Femur (tissue), 1 donor: ENCODE results near the gene APOA4.
"Not testable (repeated sequence)": the region's sequence is repeated elsewhere in the genome, so short reads cannot be mapped to it uniquely, and the experiment has no call there.

Source experiments
- DNase-seq: peaks from one replicate; pipeline ENCODE4 v3.0.0-alpha.2; 2017

Gene APOA4

DNA sequence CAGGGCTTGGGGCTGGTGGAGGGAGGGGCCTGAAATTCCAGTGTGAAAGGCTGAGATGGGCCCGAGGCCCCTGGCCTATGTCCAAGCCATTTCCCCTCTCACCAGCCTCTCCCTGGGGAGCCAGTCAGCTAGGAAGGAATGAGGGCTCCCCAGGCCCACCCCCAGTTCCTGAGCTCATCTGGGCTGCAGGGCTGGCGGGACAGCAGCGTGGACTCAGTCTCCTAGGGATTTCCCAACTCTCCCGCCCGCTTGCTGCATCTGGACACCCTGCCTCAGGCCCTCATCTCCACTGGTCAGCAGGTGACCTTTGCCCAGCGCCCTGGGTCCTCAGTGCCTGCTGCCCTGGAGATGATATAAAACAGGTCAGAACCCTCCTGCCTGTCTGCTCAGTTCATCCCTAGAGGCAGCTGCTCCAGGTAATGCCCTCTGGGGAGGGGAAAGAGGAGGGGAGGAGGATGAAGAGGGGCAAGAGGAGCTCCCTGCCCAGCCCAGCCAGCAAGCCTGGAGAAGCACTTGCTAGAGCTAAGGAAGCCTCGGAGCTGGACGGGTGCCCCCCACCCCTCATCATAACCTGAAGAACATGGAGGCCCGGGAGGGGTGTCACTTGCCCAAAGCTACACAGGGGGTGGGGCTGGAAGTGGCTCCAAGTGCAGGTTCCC lies 6.5 kb upstream of the APOA4 start, which contains the start of gene APOC3:
Gene APOC3 (plus strand): TSS at position 383 of the 659 bp plus-strand sequence. CDS start 676 bp downstream, outside the sequence.
- DNase-seq = no peak

DNA sequence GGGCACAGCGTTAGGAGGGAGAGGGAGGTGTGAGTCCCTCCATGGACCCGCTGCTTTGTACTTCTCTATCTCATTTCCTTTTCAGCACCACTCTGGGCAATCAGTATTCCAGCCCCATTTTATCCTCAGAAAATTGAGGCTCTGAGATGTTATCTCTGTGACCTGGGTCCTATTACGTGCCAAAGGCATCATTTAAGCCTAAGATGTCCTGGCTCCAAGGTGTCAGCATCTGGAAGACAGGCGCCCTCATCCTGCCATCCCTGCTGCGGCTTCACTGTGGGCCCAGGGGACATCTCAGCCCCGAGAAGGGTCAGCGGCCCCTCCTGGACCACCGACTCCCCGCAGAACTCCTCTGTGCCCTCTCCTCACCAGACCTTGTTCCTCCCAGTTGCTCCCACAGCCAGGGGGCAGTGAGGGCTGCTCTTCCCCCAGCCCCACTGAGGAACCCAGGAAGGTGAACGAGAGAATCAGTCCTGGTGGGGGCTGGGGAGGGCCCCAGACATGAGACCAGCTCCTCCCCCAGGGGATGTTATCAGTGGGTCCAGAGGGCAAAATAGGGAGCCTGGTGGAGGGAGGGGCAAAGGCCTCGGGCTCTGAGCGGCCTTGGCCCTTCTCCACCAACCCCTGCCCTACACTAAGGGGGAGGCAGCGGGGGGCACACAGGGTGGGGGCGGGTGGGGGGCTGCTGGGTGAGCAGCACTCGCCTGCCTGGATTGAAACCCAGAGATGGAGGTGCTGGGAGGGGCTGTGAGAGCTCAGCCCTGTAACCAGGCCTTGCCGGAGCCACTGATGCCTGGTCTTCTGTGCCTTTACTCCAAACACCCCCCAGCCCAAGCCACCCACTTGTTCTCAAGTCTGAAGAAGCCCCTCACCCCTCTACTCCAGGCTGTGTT lies 5.8 kb upstream of the APOA4 start:
- DNase-seq = no peak

DNA sequence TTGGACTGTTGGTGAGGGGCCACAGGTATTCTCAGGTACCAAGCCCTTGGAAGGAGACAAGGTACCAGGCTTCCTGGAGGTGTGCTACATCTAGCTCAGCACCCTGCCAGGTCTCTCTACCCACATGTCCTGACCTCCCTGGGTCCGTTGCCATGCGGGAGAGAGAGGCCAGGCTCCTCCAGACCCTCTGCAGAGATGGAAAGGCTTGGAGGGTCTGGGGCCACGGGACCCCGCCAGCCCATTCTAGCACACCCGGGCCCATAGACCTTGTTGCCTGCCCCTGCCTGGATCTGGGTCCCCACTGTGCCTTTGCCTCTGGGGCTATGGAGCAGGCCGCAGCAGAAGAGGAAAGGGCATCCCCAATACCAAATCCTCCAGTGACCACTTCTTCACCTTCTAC lies 4.4 kb upstream of the APOA4 start:
- no peak for DNase-seq

DNA sequence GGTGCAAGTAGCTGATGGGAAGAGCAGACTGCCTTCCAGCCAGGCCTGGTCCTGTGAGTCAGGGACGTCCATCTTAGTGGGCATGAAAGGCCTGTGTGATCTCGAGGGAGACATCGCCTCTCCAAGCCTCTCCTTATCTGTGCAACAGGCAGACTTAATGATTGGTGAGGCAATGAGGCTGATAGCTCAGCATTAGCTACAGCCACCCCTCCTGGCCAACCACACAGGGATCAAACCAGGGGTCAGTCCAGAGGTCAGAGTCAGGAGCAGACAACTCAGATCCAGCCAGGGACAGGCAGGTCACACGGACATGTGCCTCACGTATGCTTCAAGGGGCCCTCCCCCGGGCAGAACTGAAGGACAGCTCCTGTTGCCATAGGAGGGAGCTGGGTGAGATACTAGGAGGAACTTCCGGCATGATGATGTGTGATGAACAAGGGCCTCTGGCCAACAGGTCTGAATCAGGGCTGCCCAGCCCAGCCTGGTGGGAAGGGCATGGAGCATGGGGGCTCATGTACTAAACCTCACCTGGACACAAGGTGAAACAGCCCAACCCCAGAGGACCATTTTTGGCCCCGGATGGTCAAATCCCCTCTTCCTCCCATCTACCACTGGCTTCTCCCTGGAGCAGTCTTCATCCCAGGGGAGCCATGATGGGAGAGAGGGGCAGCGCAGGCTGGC lies 3.8 kb upstream of the APOA4 start:
- DNase-seq = no peak

DNA sequence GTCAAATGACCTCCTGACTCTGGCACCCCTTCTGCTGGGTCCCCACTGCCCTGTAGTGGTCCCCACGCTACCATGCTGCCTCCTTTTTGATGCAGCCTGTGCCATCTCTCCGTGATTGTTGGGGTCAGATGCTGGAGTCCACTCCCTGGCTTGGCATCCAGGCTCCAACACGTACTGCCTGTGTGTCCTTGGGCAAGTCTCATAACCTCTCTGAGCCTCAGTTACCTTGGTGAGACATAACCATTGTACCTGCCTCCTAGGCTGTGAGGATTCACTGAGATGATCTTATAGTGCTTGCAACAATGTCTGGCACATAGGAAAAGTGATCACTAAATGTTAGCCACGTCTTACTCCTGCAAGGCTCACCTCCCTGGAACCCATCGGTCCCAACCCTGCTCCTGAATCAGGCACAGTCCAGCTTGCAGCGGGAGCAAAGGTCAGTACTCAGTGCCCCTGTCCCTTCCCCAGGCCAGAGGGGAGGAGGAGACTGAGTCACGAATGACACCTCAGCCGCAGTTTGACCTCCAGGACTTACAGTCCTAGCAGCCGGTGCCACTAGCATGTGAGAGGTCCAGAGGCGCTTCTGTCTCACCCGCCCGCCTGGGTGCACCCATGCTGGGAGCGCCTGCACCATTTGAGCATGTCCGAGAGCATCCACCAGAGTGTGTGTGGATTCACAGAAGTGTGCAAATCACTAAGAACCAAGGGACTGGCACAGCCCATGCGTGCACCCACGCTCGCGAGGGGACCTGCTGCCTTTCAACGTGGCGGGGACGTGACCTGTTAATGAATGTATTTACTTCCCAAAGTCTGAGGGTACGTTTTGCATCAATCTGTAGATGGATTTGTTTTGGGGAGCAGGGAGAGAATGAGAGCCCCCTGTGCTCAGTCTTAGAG lies 3.0 kb upstream of the APOA4 start:
- no peak for DNase-seq

DNA sequence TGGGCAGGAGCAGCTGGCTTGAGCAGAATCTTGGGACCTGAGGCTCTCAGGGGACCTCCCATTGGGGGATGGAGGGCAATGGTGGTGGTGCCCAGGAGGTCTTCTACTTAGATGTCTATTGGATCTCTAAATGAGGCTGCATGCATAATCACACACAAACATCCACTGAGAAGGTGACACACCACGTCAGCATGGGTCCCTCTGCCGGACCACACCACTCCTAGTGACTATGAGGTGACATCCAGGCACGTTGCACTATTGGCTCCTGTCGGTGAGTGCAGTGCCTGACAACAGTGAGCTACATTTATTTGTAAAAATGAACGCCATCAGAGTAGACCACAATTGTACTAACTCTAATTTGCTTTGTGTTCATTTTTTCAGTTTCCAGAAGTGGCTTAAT lies 2.3 kb upstream of the APOA4 start:
- no peak for DNase-seq

DNA sequence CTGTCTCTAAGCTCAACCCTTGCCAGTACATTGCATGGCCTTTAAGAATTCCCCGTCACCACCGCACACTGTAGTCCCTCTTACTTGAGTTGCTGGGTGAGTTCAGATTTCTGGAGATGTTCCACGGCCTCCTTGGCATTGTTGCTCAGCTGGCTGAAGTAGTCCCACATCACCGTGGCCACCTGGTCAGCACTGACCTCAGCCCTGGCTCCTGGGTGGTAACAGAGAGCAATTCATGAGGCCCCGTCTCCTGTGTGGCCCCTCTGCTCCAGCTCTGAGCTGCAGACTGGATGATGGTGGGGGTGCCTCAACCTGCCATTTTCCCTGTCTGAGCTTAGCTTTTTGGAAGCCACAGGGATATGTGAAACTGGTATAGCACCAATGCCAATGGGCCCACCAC lies 529 bp downstream of the APOA4 start:
- DNase-seq = no peak

DNA sequence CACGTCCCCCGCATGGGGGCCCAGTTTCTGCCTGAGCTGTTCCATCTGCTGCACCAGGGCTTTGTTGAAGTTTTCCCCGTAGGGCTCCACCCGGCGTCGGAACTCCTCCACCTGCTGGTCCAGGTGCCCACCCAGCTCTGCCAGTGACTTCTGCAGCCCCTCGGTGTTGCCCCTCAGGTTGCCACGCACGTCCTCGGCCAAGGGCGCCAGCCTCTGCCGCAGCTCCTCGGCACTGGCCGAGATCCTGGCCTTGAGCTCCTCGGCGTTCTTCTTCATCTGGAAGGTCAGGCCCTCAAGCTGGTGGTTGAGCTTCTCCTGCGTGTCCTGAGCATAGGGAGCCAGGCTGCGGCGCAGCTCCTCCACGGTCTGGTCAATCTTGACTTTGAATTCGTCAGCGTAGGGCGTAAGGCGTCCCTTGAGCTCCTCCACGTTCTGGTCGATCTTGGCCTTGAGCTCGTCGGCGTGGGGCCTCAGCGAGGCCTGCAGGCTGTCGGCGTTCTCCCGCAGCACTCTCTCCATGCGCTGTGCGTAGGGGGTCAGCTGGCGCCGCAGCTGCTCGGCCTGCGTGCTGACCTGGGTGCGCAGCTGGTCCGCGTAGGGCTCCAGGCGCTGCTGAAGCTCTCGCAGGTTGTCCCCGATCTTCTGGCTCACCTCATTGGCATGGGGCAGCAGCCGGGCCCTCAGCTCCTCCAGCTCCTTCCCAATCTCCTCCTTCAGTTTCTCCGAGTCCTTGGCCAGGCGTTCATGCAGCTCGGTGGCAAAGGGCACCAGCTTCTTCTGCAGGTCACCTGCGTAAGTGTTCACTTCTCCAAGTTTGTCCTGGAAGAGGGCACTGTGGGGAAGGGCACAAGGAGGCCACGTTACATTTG lies 1.8 kb downstream of the APOA4 start:
- no peak for DNase-seq

DNA sequence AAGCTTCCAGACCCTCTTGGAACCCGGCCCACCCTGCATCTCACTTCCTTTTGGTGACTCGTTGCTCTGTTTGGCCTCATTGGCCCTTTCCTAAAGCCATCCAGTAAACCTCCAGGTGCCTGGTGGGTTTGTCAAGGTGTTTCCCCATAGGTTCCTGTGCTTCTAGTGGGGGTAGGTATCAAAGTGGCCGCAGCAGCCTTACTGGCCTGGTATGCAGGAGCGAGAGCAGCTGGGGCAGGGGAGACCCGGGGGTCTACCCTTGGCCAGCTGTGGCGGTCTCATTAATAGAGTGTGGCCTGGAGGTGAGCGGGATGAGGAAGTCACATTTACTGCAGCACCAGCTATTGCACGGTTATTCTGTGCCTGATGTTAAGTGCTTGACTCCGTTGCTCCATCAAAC lies 4.1 kb downstream of the APOA4 start:
- DNase-seq = no peak

DNA sequence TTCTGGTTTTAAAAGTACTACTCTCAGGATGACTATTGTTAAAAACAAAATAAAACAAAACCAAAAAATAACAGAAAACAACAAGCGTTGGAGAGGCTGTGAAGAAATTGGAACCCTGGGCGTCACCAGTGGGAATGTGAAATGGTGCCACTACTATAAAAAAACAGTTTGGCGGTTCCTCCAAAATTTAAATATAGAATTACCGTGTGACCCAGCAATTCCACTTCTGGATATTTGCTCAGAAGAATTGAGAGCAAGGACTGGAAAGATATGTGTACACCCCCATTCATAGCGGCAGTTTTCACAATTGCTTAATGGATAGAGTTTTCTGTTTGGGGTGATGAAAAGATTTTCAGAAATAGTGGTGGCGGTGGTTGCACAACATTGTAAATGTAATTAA lies 8.6 kb downstream of the APOA4 start:
- no peak for DNase-seq

DNA sequence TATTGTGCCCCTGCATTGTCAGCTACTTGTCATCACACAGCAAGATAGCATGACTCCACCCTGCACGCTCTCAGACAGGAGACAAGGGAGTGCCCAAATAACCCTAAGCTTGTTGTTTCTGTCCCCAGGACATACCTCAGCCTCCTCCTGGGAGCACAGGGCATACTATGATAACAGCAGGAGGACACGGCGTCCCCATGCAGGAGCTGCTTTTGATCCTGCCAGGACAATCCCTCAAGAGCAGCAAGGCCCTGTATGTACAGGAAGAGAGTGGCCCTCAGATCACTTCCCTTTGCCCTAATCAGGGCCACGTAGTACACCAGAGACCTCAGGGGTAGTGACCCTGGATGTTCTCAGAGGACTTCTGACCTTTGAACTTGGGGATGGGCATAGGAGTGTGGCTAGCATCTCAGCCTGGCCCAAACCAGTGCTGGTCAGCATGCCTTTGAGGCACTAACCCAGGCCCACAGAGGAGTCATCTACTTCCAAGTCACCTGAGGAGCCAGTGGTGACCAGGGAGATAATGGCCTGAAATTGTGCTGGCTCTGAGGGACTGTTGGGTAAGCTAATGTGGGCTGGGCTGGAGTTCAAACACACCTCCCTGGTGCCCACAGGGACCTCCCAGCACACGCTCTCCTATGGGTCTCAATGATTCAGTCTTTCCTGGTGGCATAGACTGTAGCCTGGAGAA lies 9.2 kb downstream of the APOA4 start:
- no peak for DNase-seq

DNA sequence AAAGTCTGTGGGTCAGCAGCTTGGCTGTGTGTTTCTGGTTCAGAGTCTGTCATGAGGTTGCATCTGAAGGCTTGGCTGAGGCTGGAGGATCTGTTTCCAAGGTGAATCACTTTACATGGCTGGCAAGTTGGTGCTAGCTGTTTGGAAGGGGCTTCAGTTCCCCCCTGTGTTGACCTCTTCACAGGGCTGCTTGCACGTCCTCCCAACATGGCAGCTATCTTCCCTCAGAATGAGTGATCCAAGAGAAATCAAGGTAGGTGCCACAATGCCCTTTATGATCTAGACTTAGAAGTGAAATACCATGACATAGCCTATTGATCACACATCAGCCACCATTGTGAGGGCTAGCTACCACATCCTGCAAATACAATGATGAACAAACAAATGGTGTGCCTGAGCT lies 9.9 kb downstream of the APOA4 start:
- DNase-seq = no peak

DNA sequence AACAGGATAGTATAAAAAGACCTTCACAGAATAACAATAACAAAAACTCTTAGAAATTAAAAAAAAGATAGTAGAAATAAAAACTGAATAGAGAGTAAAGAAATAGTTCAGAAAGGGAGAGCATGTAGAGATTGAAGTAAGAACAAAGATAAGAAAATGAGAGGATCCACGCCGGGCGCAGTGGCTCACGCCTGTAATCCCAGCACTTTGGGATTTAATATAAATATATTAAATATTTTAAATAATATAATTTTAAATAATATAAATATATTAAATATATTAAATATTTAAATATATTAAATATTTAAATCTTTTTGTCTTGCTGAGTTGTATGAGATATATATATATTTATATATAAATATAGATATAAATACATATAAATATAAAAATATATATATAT lies 11.0 kb downstream of the APOA4 start:
- no peak for DNase-seq

DNA sequence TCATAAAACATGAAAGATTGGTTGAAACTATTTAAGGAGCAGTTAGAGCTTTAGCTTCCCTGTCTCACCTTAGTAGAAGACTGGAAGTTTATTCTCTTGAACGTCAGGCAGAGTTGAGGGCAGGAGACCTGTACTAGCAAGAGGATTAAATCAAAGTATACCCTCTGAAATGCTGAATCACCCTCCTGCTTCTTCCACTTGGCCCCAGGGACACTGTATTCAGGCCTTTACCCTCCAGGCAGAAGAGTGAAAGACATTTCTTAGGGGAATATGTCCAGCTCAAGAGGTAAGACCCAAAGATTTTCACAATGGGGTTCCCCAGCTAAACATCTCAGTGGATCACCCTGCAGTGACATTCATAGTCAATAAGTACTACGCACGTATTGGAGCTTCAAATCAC lies 11.9 kb downstream of the APOA4 start:
- DNase-seq = no peak

DNA sequence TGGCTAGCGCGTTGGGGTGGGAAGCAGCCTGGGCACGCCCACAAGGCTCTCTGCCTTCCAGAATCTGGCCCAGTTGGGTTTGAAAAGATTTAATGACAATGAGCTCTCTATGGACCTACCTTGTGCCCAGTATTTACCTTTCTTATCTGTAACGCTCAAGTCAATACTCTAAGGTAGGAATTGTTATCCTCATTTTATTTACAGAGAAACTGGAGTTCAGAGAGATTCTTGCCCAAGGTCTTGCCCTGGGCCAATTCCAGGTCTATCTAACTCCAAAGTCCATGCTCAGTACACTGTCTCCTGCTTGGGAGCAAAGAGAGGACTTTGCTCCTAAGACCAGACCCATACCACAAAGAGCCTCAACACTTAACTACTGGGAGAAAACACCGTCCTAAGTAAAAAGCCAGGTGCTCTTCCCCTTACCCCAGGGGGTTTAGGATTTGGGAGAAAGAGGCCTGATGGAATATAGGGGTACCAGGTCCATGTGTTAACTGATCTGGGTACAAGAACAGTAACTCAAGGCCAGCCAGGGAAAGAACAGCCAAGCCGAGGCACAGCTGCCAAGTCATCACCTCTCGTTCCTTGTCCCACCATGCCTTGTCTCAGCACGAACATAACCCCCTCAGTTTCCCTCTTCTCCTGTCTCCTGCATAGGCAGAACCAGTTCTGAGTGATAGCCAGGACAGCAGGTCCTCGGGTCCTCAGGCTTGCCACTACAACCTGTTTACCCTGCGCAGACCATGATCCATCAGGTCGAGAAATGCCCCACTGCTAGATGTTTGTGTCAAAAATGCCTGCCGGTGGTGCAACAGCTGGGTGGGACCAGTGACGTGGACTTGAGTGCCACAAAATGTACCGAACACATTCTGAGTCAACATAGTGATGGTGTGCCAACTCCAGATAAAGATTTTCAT lies 14.6 kb downstream of the APOA4 start:
- DNase-seq = no peak

DNA sequence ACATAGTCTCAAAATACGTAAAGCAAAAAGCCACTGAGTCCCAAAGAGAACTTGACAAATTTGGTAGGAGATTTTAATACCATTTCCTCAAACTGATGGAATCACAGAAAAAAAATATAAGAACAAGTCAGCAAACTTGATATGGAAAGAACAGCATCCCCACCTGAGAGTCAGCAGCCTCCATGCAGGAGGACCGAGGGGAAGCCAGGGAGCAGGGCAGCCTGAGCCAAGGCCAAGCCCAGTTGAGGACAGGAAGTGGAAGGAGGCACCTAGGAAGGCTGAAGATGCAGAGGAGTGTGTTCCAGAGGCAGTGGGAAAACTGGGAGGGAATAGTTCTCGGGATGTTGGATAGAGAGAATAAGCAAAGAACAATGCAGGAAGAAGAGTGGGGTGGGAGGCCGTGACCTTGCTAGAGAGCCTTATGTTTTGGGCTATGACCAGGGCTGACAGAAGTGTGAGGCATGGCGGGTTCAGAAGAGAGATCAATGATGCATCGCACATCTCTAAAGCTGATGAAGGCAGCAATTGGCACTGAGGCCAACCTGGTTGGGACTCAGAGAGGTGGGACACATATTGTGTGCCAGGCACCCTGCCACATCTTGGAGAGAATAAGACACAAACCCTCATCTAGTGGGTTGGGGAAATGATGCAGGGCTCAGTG lies 15.4 kb downstream of the APOA4 start:
- DNase-seq = no peak

DNA sequence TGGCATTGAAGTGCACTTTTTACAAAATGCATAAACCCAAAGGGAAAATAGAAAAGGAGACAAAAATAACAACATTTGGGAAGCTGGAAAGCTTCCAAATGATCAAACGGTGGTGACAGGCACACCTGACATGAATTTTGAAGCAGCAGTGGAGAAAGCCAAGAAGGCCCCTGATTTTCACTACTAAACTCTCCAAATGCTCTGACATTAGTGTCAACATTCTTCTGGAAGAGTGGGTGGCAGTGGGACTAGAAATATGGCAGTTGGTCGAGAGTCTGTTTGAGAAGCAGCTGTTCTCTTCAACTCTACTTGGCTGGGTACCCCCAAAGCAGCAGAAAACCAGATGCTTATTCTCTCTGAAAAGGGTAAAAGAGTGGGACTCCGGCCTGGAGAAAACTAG lies 19.1 kb downstream of the APOA4 start:
- no peak for DNase-seq

DNA sequence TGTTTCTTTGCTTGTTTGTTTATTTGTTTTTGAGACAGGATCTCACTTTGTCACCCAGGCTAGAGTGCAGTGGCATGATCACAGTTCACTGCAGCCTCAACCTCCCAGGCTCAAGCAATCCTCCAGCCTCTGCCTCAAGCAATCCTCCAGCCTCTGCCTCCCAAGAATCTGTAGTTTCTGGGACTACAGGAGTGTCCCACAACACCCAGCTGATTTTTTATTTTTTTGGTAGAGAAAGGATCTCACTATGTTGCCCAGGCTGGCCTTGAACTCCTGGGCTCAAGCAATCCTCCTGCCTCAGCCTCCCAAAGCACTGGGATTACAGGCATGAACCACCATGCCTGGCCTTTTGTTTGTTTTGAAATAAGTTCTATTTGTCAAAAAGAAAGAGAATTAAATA lies 21.4 kb downstream of the APOA4 start:
- DNase-seq = not testable (repeated sequence)

DNA sequence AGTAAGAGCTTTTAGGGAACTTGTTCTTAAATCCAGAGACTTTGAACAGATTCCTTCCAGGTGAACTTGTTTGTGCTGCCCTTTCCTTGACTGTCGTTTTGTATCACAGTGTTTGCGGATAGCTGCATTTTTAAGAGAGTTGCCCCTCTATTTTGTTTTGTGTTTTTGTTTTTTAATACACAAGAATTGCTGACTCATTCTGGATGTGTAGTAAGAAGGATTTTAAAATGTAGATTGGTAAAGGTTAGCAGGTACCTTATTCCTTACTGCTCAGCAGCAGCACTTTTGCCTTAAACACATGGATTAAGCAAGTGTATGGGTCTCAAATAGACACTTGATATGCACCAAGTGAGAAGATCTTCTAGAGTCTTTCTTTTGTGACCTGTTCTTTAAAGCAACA lies 22.5 kb downstream of the APOA4 start:
- DNase-seq = no peak
